G401.6 (cell line): ENCODE results near the gene LATS2.

Experiments used
- FAIRE-seq: peaks from 2 replicates; lab custom pipeline; 2012; peaks lifted over from hg19 to GRCh38; lab: Jason Lieb, UNC

LATS2 gene

GRCh38 chr13:21015284-21015683 is 46.1 kb downstream of the LATS2 start:
- FAIRE-seq = no peak

- FAIRE-seq = no peak
Observed at GRCh38 chr13:21014502-21015170, 46.8 kb downstream of the LATS2 start.

DNA sequence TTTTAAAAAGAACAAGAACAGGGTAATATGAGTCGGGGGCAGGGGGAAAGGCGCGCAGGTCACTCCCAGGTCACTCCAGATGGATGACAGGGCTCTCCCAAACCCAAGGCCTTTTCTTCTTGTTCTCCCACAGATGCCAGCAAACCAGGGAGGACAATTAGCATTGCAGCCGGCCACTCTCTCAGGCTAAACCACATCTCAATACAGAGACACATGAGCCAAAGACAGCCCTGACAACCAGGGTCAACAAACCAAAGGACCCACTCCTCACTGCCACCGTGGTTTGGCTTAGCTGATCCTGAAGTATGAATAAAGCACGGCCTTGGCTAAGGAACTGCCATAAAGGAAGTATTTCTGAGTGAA is 47.3 kb downstream of the LATS2 start:
- no peak for FAIRE-seq

GRCh38 chr13:21013682-21014038 is 47.7 kb downstream of the LATS2 start:
- FAIRE-seq = no peak

- FAIRE-seq = no peak
Observed at GRCh38 chr13:21012841-21013681, 48.3 kb downstream of the LATS2 start.

DNA sequence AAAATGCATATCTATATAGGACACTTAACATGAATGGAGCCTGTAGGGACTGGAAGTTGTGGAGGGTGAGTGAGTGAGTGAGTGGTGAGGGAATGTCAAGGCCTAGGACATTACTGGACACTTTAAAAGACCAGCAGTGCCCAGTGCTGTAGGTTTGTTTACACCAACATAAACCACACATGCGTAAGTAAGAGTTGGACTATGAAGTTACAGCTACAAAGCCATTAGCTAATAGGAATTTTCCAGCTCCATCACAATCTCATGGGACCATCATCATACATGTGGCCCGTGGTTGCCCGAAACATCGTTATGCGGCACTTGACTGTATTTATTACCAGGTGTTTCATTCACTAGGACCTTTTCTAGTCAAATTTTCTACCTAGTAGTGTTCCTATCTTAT is 49.2 kb downstream of the LATS2 start:
- no peak for FAIRE-seq

DNA sequence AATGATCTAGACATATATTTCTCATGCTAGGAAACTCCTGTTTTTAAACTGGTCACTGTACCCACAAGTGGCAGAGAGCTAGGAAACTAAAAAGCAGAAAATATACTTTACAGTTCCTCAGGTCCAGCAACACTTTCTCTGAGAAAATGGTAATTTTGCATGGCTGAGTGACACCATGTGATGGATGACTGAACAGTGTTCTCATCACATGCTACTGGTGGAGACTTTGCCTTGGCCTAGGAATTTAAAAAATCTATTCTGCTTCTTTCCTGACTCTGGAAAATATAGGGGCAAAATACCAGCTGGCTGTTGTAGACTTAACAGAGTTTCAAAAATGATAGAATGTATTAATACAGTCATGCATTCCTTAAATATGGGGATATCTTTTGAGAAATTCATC is 50.0 kb downstream of the LATS2 start:
- FAIRE-seq = no peak

- peak; percentile 17 for FAIRE-seq
Observed at GRCh38 chr13:21010621-21011020, 50.8 kb downstream of the LATS2 start.

DNA sequence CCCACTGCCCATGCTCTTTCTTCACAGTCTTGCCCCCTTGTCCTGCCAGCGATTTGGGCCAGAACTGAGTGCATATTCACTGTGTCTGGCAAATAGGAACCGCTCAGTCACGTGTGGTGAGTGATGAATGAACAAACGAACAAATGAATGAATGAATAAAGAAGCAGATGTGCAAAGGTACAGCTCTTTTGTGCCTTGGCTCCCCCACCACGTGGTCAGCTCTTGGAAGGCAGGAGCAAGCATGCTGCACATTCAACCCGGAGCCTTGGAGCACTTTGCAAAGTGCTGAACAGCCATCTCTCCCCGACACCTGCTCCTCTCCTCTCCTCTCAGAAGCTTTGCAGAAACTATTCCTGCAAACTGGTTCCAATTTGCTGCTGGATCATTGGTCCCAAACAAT is 52.4 kb downstream of the LATS2 start:
- FAIRE-seq = no peak

DNA sequence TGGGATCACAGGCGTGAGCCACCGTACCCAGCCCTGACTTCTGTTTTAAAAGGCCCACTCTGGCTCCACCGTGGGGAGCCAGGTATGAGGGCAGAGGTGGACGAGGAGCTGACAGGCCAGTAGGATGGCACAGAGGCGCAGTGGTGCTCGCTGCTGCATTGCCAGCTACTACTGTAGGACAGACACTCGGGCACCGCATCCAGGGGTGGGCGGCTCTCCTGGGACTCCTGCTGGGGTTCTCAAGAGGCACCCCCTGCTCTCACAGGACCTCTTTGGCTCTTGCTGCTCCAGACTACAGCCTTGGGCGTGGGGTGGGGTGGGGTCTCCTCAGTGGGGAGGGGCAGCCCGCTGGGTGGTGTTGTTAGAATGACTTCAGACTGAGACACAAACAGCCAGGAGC is 53.4 kb downstream of the LATS2 start:
- no peak for FAIRE-seq

DNA sequence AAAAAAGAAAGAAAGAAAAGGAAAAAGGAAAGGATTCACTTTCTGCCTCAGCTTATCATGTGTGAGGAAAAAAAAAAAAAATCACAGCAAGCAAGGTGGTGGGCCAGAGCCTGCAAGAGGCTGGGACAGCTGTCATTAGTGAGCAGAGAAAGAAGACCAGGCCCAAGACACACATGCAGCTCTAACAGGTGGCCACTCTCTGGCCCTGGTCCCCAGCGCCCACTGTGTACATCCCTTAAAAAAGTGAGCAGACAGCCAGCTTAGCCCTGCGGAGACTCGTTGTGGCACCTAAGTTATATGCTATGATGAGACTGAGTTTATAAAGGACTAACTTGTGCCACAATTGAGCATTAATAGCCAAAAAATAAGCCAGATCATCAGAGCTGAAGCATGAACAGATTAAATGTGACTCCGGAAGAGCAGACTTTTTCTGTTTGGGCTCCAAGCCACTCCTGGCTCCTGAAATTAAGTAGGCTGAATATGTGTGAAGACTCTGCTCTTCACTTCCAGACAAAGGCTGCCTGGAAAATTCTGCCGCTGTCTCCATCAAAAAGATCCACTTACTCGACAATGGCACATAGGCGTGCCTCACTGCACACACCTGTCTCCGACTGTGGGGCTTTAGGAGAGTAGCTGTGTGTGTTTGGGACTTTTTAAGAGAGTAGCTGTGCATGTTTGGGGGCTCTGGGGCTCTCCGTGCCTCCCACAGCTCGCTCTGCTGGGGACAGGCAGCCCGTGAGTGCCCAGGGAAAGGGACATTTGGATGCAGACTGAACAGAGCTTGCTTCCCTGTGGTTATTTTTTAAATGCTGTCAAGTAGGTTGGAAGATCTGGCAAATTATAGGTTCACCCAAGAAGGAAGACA is 55.0 kb downstream of the LATS2 start:
- FAIRE-seq = no peak

- no peak for FAIRE-seq
Observed at GRCh38 chr13:21005193-21005592, 56.2 kb downstream of the LATS2 start.

- FAIRE-seq = no peak
Observed at GRCh38 chr13:21001471-21001870, 59.9 kb downstream of the LATS2 start.

- FAIRE-seq = peak; percentile 85
Observed at GRCh38 chr13:21000647-21001046, 60.7 kb downstream of the LATS2 start.

GRCh38 chr13:20998649-20999415 is 62.6 kb downstream of the LATS2 start:
- FAIRE-seq = no peak

- FAIRE-seq = no peak
Observed at GRCh38 chr13:20997301-20998161, 63.9 kb downstream of the LATS2 start.

- FAIRE-seq = no peak
Observed at GRCh38 chr13:20995245-20995838, 66.0 kb downstream of the LATS2 start.

- no peak for FAIRE-seq
Observed at GRCh38 chr13:20994441-20994821, 67.0 kb downstream of the LATS2 start.

DNA sequence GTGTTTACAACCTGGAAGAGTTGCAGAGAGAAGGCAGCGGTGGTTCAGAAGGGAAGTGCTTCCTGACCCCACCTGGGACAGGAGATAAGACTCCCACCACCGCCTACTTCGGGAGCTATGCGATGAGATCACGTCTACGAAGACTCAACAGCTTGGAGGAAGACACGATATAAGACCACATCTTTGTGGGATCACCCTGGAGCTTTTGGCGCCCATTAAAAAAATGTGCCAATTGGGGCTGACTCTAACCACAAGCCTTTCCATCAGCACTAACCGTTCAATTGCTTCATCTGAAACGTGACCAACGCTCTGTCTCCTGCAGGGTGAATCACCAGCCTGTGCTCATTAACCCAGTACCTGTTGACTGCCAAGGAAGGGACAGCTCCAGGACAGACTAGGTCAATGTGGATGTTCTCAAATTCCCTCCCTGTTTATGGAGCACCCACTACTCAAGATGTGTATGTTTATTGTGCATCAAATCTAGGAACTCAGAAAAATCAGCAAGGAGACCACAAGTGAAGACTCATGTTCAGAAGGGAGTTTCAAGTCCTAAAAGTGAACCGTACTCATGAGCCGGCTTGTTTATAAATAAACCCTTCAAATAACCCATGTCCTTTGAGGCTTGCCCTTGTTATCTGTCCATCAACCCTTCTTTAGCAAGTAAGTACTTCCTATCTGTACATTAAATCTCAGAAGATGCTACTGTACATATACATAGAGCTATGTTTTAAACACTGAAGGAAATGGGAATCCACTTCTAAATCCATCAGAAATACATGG is 67.5 kb downstream of the LATS2 start:
- FAIRE-seq = no peak

- no peak for FAIRE-seq
Observed at GRCh38 chr13:20993211-20993610, 68.2 kb downstream of the LATS2 start.
